Astrocyte (in vitro differentiated cells and primary cell): Measurements from ENCODE around the gene MAGI1. TPM values are rescaled to one million over a fixed set of nuclear protein-coding genes. Genes with fewer than 3 reads are reported as not detected.

Experiments
- DNase-seq: peaks from one replicate; pipeline ENCODE4 v3.0.0-alpha.2; 2010; ENCODE audit warnings: low read depth
- FAIRE-seq: peaks from 2 replicates; lab custom pipeline; 2011; peaks lifted over from hg19 to GRCh38; lab: Jason Lieb, UNC
- H2AFZ ChIP-seq: 2 replicates; pipeline ENCODE4 v1.6.0; 2012; ENCODE audit warnings: low read depth, low read length, inconsistent platforms
- H3K27ac ChIP-seq: 2 replicates; pipeline ENCODE4 v1.5.1; 2011; ENCODE audit warnings: low read depth, low read length, inconsistent platforms
- H3K27me3 ChIP-seq: 2 replicates; pipeline ENCODE4 v1.6.0; 2011; ENCODE audit warnings: low read length, inconsistent platforms; ENCODE audit not compliant: insufficient read depth
- H3K36me3 ChIP-seq: 2 replicates; pipeline ENCODE4 v1.5.1; 2011; ENCODE audit warnings: low read length, inconsistent platforms; ENCODE audit not compliant: insufficient read depth
- H3K4me1 ChIP-seq: 2 replicates; pipeline ENCODE4 v1.5.1; 2011; ENCODE audit warnings: low read length, inconsistent platforms; ENCODE audit not compliant: insufficient read depth
- H3K4me2 ChIP-seq: 2 replicates; pipeline ENCODE4 v1.6.0; 2012; ENCODE audit warnings: low read length, inconsistent platforms
- H3K4me3 ChIP-seq: 2 replicates; pipeline ENCODE4 v1.5.1; 2011; ENCODE audit warnings: low read depth, mild to moderate bottlenecking, low read length, inconsistent platforms; ENCODE audit not compliant: insufficient read depth
- H3K79me2 ChIP-seq: 2 replicates; pipeline ENCODE4 v1.6.0; 2012; ENCODE audit warnings: mild to moderate bottlenecking, low read length, inconsistent platforms; ENCODE audit not compliant: insufficient read depth
- H3K9ac ChIP-seq: 2 replicates; pipeline ENCODE4 v1.6.0; 2012; ENCODE audit warnings: mild to moderate bottlenecking, low read length, inconsistent platforms
- H3K9me3 ChIP-seq: 2 replicates; pipeline ENCODE4 v1.5.1; 2012; ENCODE audit warnings: low read depth, mild to moderate bottlenecking, low read length, inconsistent platforms; ENCODE audit not compliant: insufficient read depth
- H4K20me1 ChIP-seq: 2 replicates; pipeline ENCODE4 v1.6.0; 2012; ENCODE audit warnings: low read length, inconsistent platforms; ENCODE audit not compliant: insufficient read depth
- H3K27ac Mint-ChIP-seq: one replicate; pipeline ENCODE4 v1.8.0; 2021; ENCODE audit warnings: mild to moderate bottlenecking, mixed read lengths; ENCODE audit not compliant: unreplicated experiment
- H3K27me3 Mint-ChIP-seq: one replicate; pipeline ENCODE4 v1.8.0; 2021; ENCODE audit warnings: low read depth, mixed read lengths; ENCODE audit not compliant: unreplicated experiment
- H3K36me3 Mint-ChIP-seq: one replicate; pipeline ENCODE4 v1.8.0; 2021; ENCODE audit warnings: low read depth, mixed read lengths; ENCODE audit not compliant: unreplicated experiment
- H3K4me1 Mint-ChIP-seq: one replicate; pipeline ENCODE4 v1.8.0; 2021; ENCODE audit warnings: low read depth, mixed read lengths; ENCODE audit not compliant: unreplicated experiment
- H3K4me3 Mint-ChIP-seq: one replicate; pipeline ENCODE4 v1.8.0; 2021; ENCODE audit warnings: mild to moderate bottlenecking, moderate library complexity, mixed read lengths; ENCODE audit not compliant: unreplicated experiment
- H3K9me3 Mint-ChIP-seq: one replicate; pipeline ENCODE4 v1.8.0; 2021; ENCODE audit warnings: mild to moderate bottlenecking, mixed read lengths; ENCODE audit not compliant: unreplicated experiment
- EZH2 ChIP-seq: IDR thresholded peaks from 2 replicates; pipeline ENCODE4 v1.6.1; 2012; ENCODE audit warnings: mild to moderate bottlenecking, low read length, inconsistent platforms; ENCODE audit not compliant: insufficient read depth
- total RNA-seq: library from RNA; stranded (reverse); gene quantifications from 2 replicates; pipeline ENCODE4 v1.2.1, GENCODE V29; 2021
- TF ChIP-seq, protein P1 (sequence below): IDR thresholded peaks from 2 replicates; pipeline ENCODE4 v1.5.1; 2011; ENCODE audit warnings: low read depth, mild to moderate bottlenecking, inconsistent platforms, low read length, moderate library complexity; ENCODE audit not compliant: insufficient read depth

Gene MAGI1
- total RNA-seq, 1 donor from 2014 or later, result 31.8 TPM

DNA sequence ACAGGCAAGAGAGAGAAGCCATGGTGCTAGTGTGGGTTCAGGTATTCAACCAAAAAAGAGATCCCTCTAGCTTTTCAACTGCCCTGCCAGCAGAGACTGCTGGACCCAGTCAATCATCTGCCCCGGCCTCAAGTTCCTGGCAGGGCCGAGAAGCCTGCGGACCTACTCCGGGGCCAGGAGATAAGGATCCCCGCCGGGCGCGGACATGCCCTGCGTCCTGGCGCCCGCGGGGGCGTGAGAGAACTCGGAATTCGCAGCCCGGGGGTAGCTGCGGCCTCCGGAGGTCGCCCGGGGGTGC lies 821 bp upstream of the MAGI1 start:
- no peak for TF ChIP-seq EZH2
- TF ChIP-seq, protein P1, sequence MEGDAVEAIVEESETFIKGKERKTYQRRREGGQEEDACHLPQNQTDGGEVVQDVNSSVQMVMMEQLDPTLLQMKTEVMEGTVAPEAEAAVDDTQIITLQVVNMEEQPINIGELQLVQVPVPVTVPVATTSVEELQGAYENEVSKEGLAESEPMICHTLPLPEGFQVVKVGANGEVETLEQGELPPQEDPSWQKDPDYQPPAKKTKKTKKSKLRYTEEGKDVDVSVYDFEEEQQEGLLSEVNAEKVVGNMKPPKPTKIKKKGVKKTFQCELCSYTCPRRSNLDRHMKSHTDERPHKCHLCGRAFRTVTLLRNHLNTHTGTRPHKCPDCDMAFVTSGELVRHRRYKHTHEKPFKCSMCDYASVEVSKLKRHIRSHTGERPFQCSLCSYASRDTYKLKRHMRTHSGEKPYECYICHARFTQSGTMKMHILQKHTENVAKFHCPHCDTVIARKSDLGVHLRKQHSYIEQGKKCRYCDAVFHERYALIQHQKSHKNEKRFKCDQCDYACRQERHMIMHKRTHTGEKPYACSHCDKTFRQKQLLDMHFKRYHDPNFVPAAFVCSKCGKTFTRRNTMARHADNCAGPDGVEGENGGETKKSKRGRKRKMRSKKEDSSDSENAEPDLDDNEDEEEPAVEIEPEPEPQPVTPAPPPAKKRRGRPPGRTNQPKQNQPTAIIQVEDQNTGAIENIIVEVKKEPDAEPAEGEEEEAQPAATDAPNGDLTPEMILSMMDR, result no peak
- Histone ChIP-seq H3K9me3 (no peaks in the 10 kb centered on the region), H3K36me3 (no peaks in the 10 kb centered on the region), H2AFZ (peak overlapping the region; percentile 87), H4K20me1 (peaks cover 22% of the 10 kb centered on the region), H3K4me1 (peaks cover 41% of the 10 kb centered on the region), H3K27ac (peak overlapping the region; percentile 77), H3K4me3 (peak overlapping the region; percentile 88), H3K27me3 (no peaks in the 10 kb centered on the region), H3K79me2 (peaks cover 37% of the 10 kb centered on the region), H3K4me2 (peak overlapping the region; percentile 99), H3K9ac (peak overlapping the region; percentile 90)
- H3K27ac Mint-ChIP-seq, result peak overlapping the region; percentile 84
- H3K4me3 Mint-ChIP-seq, result peak overlapping the region; percentile 98
- DNase-seq (peak; percentile 38), FAIRE-seq (no peak)
- H3K9me3 Mint-ChIP-seq, result no peaks in the 10 kb centered on the region
- H3K36me3 Mint-ChIP-seq, result no peaks in the 10 kb centered on the region
- H3K4me1 Mint-ChIP-seq, result peaks cover 28% of the 10 kb centered on the region
- H3K27me3 Mint-ChIP-seq, result no peaks in the 10 kb centered on the region

DNA sequence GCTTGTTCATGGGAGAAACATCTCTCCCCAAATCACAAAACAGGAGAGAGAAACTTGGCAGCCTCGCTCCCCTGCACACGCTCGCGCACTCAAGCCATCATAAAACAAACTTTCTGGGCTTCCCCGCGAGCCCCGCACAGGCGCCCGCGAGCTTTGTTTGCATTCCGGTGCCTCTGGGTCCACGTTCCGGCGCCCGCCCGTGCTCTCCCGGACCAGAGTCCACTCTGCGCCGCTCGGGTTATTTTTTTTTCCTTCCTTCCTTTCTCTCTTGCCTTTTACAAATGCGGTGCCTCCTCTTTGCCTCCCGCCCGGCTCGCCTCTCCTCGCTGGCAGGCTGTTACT lies 363 bp downstream of the MAGI1 start:
- no peaks in the 10 kb centered on the region for H3K36me3 ChIP-seq
- peak overlapping the region; percentile 90 for H3K9ac ChIP-seq
- peak overlapping the region; percentile 90 for H3K27ac Mint-ChIP-seq
- FAIRE-seq, result no peak
- peaks cover 33% of the 10 kb centered on the region for H4K20me1 ChIP-seq
- TF ChIP-seq, protein P1, result no peak
- TF ChIP-seq EZH2, result no peak
- peaks cover 49% of the 10 kb centered on the region for H3K79me2 ChIP-seq
- H3K27ac ChIP-seq, result peak overlapping the region; percentile 90
- H3K9me3 Mint-ChIP-seq, result no peaks in the 10 kb centered on the region
- H3K4me1 Mint-ChIP-seq, result peaks cover 28% of the 10 kb centered on the region
- peak overlapping the region; percentile 88 for H3K4me3 ChIP-seq
- DNase-seq, result no peak
- H3K27me3 ChIP-seq, result no peaks in the 10 kb centered on the region
- no peaks in the 10 kb centered on the region for H3K9me3 ChIP-seq
- no peaks in the 10 kb centered on the region for H3K36me3 Mint-ChIP-seq
- peak overlapping the region; percentile 99 for H3K4me2 ChIP-seq
- peak overlapping the region; percentile 98 for H3K4me3 Mint-ChIP-seq
- peak overlapping the region; percentile 79 for H2AFZ ChIP-seq
- peaks cover 41% of the 10 kb centered on the region for H3K4me1 ChIP-seq
- H3K27me3 Mint-ChIP-seq, result no peaks in the 10 kb centered on the region

DNA sequence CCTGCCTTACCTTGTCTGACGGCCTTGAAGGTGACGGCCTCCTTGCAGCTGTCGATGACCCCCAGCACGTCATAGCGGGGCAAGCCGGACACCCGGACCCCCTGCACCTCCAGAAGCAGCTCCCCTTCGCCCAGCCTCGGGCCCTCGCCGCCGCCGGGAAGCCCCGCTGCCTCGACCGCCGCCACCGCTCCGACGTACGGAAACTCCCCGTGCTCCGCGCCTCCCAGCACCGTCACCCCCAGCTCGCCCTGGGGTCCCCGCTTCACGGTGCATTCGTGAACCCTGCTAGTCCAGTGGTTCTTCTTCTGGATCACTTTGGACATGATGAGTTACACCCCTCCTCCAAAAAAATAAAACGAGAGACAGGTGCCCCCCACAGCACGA lies 740 bp downstream of the MAGI1 start:
- TF ChIP-seq, protein P1, result no peak
- no peak for TF ChIP-seq EZH2
- no peak for DNase-seq
- no peak for FAIRE-seq

More for the DNA sequence above, 740 bp downstream of the MAGI1 start:
- Histone ChIP-seq H4K20me1 (peaks cover 36% of the 10 kb centered on the region), H3K27ac (peak overlapping the region; percentile 90), H3K4me2 (peak overlapping the region; percentile 99), H3K9me3 (no peaks in the 10 kb centered on the region), H3K79me2 (peaks cover 51% of the 10 kb centered on the region), H3K36me3 (no peaks in the 10 kb centered on the region), H3K4me1 (peaks cover 41% of the 10 kb centered on the region), H3K9ac (peak overlapping the region; percentile 90), H2AFZ (peak overlapping the region; percentile 79), H3K4me3 (peak overlapping the region; percentile 88), H3K27me3 (no peaks in the 10 kb centered on the region)
- no peaks in the 10 kb centered on the region for H3K27me3 Mint-ChIP-seq
- no peaks in the 10 kb centered on the region for H3K9me3 Mint-ChIP-seq
- peak overlapping the region; percentile 98 for H3K4me3 Mint-ChIP-seq
- no peaks in the 10 kb centered on the region for H3K36me3 Mint-ChIP-seq
- H3K4me1 Mint-ChIP-seq, result peaks cover 28% of the 10 kb centered on the region
- H3K27ac Mint-ChIP-seq, result peak overlapping the region; percentile 90
